GM18858 (cell line): ENCODE data around the gene MARCHF11.

Experiments
- ATAC-seq: cut with Tn5 transposase; IDR thresholded peaks from one replicate; pipeline ENCODE4 v1.9.1; 2021; ENCODE audit not compliant: unreplicated experiment

The MARCHF11 gene

GRCh38 chr5:16061163-16061562, 118.4 kb downstream of the MARCHF11 start:
- no peak for ATAC-seq

GRCh38 chr5:16057277-16057676, 122.3 kb downstream of the MARCHF11 start:
- no peak for ATAC-seq

- no peak for ATAC-seq
Observed at GRCh38 chr5:16051246-16051755, 128.3 kb downstream of the MARCHF11 start.

- ATAC-seq, result no peak
Observed at GRCh38 chr5:16050414-16050813, 129.2 kb downstream of the MARCHF11 start.

- ATAC-seq, result no peak
Observed at GRCh38 chr5:16049761-16050160, 129.8 kb downstream of the MARCHF11 start.

- no peak for ATAC-seq
Observed at GRCh38 chr5:16048132-16048531, 131.5 kb downstream of the MARCHF11 start.

GRCh38 chr5:16043349-16043965, 136.1 kb downstream of the MARCHF11 start:
- no peak for ATAC-seq

- no peak for ATAC-seq
Observed at GRCh38 chr5:16037121-16037845, 142.3 kb downstream of the MARCHF11 start.

GRCh38 chr5:16034319-16035001, 145.1 kb downstream of the MARCHF11 start:
- ATAC-seq, result no peak

- no peak for ATAC-seq
Observed at GRCh38 chr5:16033187-16033925, 146.2 kb downstream of the MARCHF11 start.

GRCh38 chr5:16028708-16029107, 150.9 kb downstream of the MARCHF11 start:
- no peak for ATAC-seq

- no peak for ATAC-seq
Observed at GRCh38 chr5:16025681-16026080, 153.9 kb downstream of the MARCHF11 start.

GRCh38 chr5:16018970-16019369, 160.6 kb downstream of the MARCHF11 start:
- ATAC-seq, result no peak

GRCh38 chr5:16017720-16018119, 161.9 kb downstream of the MARCHF11 start:
- no peak for ATAC-seq
